HFF-Myc (cell line): ENCODE measurements around the gene RBM19.

Source experiments
- DNase-seq: peaks from one replicate; pipeline ENCODE4 v3.0.0-alpha.2; 2011; ENCODE audit warnings: low read depth; ENCODE audit errors: extremely low read depth
- H3K4me3 ChIP-seq: replicated peaks from 2 replicates; pipeline ENCODE4 v1.5.1; 2011; ENCODE audit warnings: low read depth, mild to moderate bottlenecking, control low read depth, low read length
- TF ChIP-seq, protein P1 (sequence below): IDR thresholded peaks from 2 replicates; pipeline ENCODE4 v1.5.1; 2012; ENCODE audit warnings: mild to moderate bottlenecking, low read depth, low read length, control low read depth; ENCODE audit errors: missing control alignments

Gene RBM19

GRCh38 chr12:113820842-113821241 is 145.3 kb downstream of the RBM19 start:
- H3K4me3 ChIP-seq: no peak overlapping the region
- DNase-seq: no peak
- TF ChIP-seq, protein P1, sequence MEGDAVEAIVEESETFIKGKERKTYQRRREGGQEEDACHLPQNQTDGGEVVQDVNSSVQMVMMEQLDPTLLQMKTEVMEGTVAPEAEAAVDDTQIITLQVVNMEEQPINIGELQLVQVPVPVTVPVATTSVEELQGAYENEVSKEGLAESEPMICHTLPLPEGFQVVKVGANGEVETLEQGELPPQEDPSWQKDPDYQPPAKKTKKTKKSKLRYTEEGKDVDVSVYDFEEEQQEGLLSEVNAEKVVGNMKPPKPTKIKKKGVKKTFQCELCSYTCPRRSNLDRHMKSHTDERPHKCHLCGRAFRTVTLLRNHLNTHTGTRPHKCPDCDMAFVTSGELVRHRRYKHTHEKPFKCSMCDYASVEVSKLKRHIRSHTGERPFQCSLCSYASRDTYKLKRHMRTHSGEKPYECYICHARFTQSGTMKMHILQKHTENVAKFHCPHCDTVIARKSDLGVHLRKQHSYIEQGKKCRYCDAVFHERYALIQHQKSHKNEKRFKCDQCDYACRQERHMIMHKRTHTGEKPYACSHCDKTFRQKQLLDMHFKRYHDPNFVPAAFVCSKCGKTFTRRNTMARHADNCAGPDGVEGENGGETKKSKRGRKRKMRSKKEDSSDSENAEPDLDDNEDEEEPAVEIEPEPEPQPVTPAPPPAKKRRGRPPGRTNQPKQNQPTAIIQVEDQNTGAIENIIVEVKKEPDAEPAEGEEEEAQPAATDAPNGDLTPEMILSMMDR: no peak

DNA sequence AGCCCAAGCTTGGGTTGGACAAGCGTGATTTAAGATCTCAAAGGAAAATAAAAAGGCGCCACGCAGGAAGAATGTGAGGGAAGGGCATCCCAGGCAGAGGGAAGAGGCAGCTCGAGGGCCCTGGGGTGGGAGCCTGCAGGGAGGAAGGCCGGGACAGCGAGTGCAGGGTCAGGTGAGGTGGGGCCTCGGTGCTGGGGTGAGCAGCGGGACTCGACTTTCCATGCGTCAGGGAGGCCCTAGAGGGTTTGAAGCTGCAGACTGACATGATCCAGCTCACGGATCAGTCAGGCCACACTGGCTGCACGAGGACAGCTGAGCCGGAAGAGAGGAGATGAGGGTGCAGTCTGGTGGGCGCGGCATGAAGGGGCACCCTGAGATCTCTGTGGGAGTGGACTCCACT is 145.8 kb downstream of the RBM19 start:
- DNase-seq: no peak
- H3K4me3 ChIP-seq: no peak overlapping the region
- TF ChIP-seq, protein P1: no peak

DNA sequence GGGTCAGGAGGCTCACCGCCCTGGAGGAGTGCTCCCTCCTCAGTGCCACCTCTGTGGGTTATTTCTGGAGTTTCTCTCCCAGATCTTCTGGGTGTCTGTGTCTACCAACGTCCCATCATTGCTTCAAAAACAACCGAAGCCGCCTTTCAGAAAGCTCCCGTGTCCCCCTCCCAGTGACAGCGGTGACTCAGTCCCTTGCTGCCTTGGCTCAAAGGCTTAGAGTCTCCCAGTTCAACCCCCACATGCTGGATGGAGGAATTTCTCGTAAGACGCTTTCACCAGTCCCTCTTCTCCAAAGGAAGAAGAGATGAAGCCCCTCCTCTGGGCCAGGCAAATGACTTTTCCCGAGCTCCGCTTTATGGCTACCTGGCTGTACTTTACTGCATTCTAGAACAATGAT is 146.6 kb downstream of the RBM19 start:
- TF ChIP-seq, protein P1: no peak
- no peak overlapping the region for H3K4me3 ChIP-seq
- no peak for DNase-seq

DNA sequence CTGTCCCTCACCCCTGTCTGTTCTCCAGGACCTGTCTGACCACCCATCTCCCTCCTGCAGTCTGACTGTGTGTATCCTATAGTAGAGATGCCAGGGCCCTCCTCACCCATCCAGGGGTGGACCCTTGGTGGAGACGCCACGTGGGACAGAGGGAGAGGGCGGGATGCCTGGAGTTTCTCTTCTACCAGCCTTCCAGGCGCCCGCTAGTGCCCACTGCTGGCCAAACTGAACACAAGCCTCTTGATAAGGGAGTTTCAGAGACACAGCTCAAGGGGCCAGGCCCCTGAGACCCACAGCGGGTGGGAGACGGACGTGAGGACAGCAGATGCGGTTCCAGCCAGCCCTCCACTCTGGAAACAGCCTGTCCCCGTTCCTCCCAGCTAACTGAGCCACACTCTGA is 147.3 kb downstream of the RBM19 start:
- TF ChIP-seq, protein P1: peak; percentile 62
- no peak for DNase-seq
- no peak overlapping the region for H3K4me3 ChIP-seq

DNA sequence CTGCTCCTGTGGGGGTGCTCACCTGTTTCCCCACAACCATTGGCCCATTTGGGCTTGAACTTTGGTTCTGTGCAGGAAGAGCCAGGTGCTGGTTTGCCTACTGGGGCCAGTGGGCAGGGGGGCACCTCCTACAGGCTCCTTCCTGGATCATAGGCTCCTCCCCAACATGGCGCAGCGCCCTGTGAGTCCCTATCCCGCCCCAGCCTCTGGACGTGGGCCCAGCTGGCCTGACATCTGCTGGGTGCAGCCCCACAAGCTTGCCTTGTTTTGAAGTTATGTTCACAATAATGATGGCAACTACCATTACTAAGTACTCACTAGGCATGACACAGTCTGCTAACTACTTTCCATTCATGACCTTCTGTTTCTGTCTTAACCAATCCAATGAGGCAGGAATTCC is 147.8 kb downstream of the RBM19 start:
- H3K4me3 ChIP-seq: no peak overlapping the region
- TF ChIP-seq, protein P1: no peak
- DNase-seq: no peak

- H3K4me3 ChIP-seq: no peak overlapping the region
- TF ChIP-seq, protein P1: no peak
- DNase-seq: no peak
Observed at GRCh38 chr12:113816866-113817265, 149.3 kb downstream of the RBM19 start.

- no peak overlapping the region for H3K4me3 ChIP-seq
- no peak for DNase-seq
- TF ChIP-seq, protein P1: no peak
Observed at GRCh38 chr12:113815031-113815430, 151.1 kb downstream of the RBM19 start.
